MCF 10A (cell line): ENCODE results near the gene ZCCHC12. TPM values are rescaled to one million over a fixed set of nuclear protein-coding genes. Genes with fewer than 3 reads are reported as not detected.

Experiments used
- Bru-seq: library from RNA; stranded (reverse); fragments of 400-500 nt; gene quantifications from one replicate; lab custom pipeline; 2021; lab: Mats Ljungman, UMichigan
- BruChase-seq, 2 experiments: library from RNA; stranded (reverse); fragments of 400-500 nt; gene quantifications; one replicate each; lab custom pipeline; 2021; lab: Mats Ljungman, UMichigan
- BruUV-seq: library from RNA; stranded (reverse); fragments of 400-500 nt; replicated peaks from 2 replicates; lab custom pipeline; 2021; lab: Mats Ljungman, UMichigan
- CTCF ChIA-PET: fragments of 300-600 bp; sonication (Branson Sonifier 250); formaldehyde crosslinking; extraction: SDS; loops from one replicate; lab custom pipeline; 2021; ENCODE audit warnings: antibody characterized with exemption, inconsistent platforms; lab: Yijun Ruan, JAX
- POLR2A ChIA-PET: fragments of 300-600, 350-650 bp; sonication (Branson Sonifier 250); formaldehyde crosslinking; extraction: SDS; loops from one replicate; lab custom pipeline; 2020; ENCODE audit warnings: antibody characterized with exemption, inconsistent platforms; lab: Yijun Ruan, JAX
- DNase-seq: peaks from one replicate; pipeline ENCODE4 v3.0.0-alpha.2; 2018; ENCODE audit not compliant: unreplicated experiment
- H3K27ac Mint-ChIP-seq: one replicate; pipeline ENCODE4 v1.8.0; 2022; ENCODE audit warnings: mild to moderate bottlenecking, low read depth, mixed read lengths; ENCODE audit not compliant: unreplicated experiment
- H3K27me3 Mint-ChIP-seq: one replicate; pipeline ENCODE4 v1.8.0; 2022; ENCODE audit warnings: mixed read lengths; ENCODE audit not compliant: insufficient read depth, unreplicated experiment
- H3K36me3 Mint-ChIP-seq: one replicate; pipeline ENCODE4 v1.8.0; 2022; ENCODE audit warnings: mild to moderate bottlenecking, moderate library complexity, mixed read lengths; ENCODE audit not compliant: insufficient read depth, unreplicated experiment
- H3K4me1 Mint-ChIP-seq: one replicate; pipeline ENCODE4 v1.8.0; 2022; ENCODE audit warnings: mixed read lengths; ENCODE audit not compliant: insufficient read depth, unreplicated experiment
- H3K4me3 Mint-ChIP-seq: one replicate; pipeline ENCODE4 v1.8.0; 2022; ENCODE audit warnings: mild to moderate bottlenecking, moderate library complexity, mixed read lengths; ENCODE audit not compliant: unreplicated experiment
- H3K9me3 Mint-ChIP-seq: one replicate; pipeline ENCODE4 v1.8.0; 2022; ENCODE audit warnings: mixed read lengths; ENCODE audit not compliant: unreplicated experiment
- CTCF ChIP-seq: fragments of 200-600 bp; IDR thresholded peaks from one replicate; pipeline ENCODE4 v1.8.0; 2022; ENCODE audit warnings: antibody characterized with exemption, mild to moderate bottlenecking; ENCODE audit not compliant: unreplicated experiment
- intact Hi-C: fragments of 100-400 bp; cut with micrococcal nuclease; formaldehyde crosslinking; loops from 2 replicates; pipeline ENCODE4 v1.14.1; 2022
- long read RNA-seq: library from polyadenylated mRNA; stranded (forward); transcript quantifications from one replicate; pipeline ENCODE4 v2.0.0, GENCODE V29; 2022
- total RNA-seq: library from RNA; stranded (reverse); gene quantifications from 2 replicates; pipeline ENCODE4 v1.2.3, GENCODE V29; 2022

ZCCHC12 gene
- total RNA-seq (not detected in 2 replicates), Bru-seq, nascent RNA (percentile 15 among the genes with signal in this experiment), BruChase-seq, experiment 1, labeled RNA remaining after a 6-hour chase (percentile 14 among the genes with signal in this experiment), BruChase-seq, experiment 2, labeled RNA remaining after a 2-hour chase (percentile 14 among the genes with signal in this experiment)
- long read RNA-seq = 0 reads

- peaks cover 28% of the 10 kb centered on the region for H3K27me3 Mint-ChIP-seq
- intact Hi-C loops = no loop called here
- no peaks in the 10 kb centered on the region for H3K4me1 Mint-ChIP-seq
- CTCF ChIA-PET = interaction anchor here (0.6 to 1.6 kb wide), 2 partner anchors 16 to 22 kb away, joined by 5 read pairs; no protein-coding TSS in a partner anchor
- no TSS peak for BruUV-seq
- no peak within 1 kb of the TSS for H3K27ac Mint-ChIP-seq
- no peaks in the 10 kb centered on the region for H3K9me3 Mint-ChIP-seq
- DNase-seq = no peak
- TF ChIP-seq CTCF = no peak
- POLR2A ChIA-PET = no interaction called here
- no peak within 1 kb of the TSS for H3K4me3 Mint-ChIP-seq
- H3K36me3 Mint-ChIP-seq = no peaks in the 10 kb centered on the region
These were observed at the start of gene ZCCHC12 for GRCh38 chrX:118823263-118824172. ZCCHC12 (plus strand) TSS chrX:118823824; CDS start chrX:118825245, 1,421 bp downstream.

- intact Hi-C loops = no loop called here
- Mint-ChIP-seq H3K27ac (no peak overlapping the region), H3K36me3 (peaks cover 6% of the 10 kb centered on the region), H3K4me3 (no peak overlapping the region), H3K27me3 (peaks cover 15% of the 10 kb centered on the region), H3K9me3 (no peaks in the 10 kb centered on the region), H3K4me1 (no peaks in the 10 kb centered on the region)
- DNase-seq = no peak
- no peak for TF ChIP-seq CTCF
- no TSS peak for BruUV-seq
- ChIA-PET CTCF (interaction anchor here (0.9 to 1.0 kb wide), 2 partner anchors 135 to 180 kb away, joined by 6 to 7 read pairs; no protein-coding TSS in a partner anchor), POLR2A (no interaction called here)
These were observed 44.0 kb upstream of the ZCCHC12 start for GRCh38 chrX:118779581-118779980.

- DNase-seq = no peak
- intact Hi-C loops = no loop called here
- CTCF ChIA-PET = interaction anchor here (0.6 to 1.6 kb wide), 2 partner anchors 137 to 153 kb away, joined by 3 to 4 read pairs; no protein-coding TSS in a partner anchor
- no peak for TF ChIP-seq CTCF
- no peak overlapping the region for H3K4me3 Mint-ChIP-seq
- no peaks in the 10 kb centered on the region for H3K9me3 Mint-ChIP-seq
- no TSS peak for BruUV-seq
- no peak overlapping the region for H3K27ac Mint-ChIP-seq
- H3K27me3 Mint-ChIP-seq = peaks cover 5% of the 10 kb centered on the region
- POLR2A ChIA-PET = no interaction called here
- H3K36me3 Mint-ChIP-seq = peaks cover 6% of the 10 kb centered on the region
- H3K4me1 Mint-ChIP-seq = no peaks in the 10 kb centered on the region
These were observed 43.1 kb upstream of the ZCCHC12 start for GRCh38 chrX:118780509-118780908.

- intact Hi-C loops = no loop called here
- TF ChIP-seq CTCF = no peak
- Mint-ChIP-seq H3K4me1 (no peaks in the 10 kb centered on the region), H3K27ac (no peak overlapping the region), H3K9me3 (no peaks in the 10 kb centered on the region), H3K4me3 (no peak overlapping the region), H3K36me3 (peaks cover 6% of the 10 kb centered on the region), H3K27me3 (peaks cover 1% of the 10 kb centered on the region)
- BruUV-seq = no TSS peak
- POLR2A ChIA-PET = no interaction called here
- CTCF ChIA-PET = interaction anchor here (1.6 kb wide), 1 partner anchor 154 kb away, joined by 4 read pairs; no protein-coding TSS in a partner anchor
- no peak for DNase-seq
These were observed 42.7 kb upstream of the ZCCHC12 start for GRCh38 chrX:118780911-118781310.
